GM13977 (cell line): Measurements from ENCODE around the gene TAS1R3.

Source experiments
- DNase-seq: peaks from one replicate; pipeline ENCODE4 v3.0.0; 2012; ENCODE audit warnings: low spot score
- in situ Hi-C: fragments of 300-500 bp; cut with MboI; formaldehyde crosslinking; loops from one replicate; pipeline ENCODE4 v1.12.0; 2022; ENCODE audit warnings: low sequenced_read_pairs, low pct_unique_long_range_greater_than_20kb, mixed read lengths, inconsistent platforms; ENCODE audit not compliant: unreplicated experiment
- TF ChIP-seq, protein P1 (sequence below): IDR thresholded peaks from 2 replicates; pipeline ENCODE4 v1.5.1; 2012; ENCODE audit warnings: mild to moderate bottlenecking, control low read depth; ENCODE audit not compliant: insufficient read depth; ENCODE audit errors: extremely low read depth, missing control alignments

Gene TAS1R3

DNA sequence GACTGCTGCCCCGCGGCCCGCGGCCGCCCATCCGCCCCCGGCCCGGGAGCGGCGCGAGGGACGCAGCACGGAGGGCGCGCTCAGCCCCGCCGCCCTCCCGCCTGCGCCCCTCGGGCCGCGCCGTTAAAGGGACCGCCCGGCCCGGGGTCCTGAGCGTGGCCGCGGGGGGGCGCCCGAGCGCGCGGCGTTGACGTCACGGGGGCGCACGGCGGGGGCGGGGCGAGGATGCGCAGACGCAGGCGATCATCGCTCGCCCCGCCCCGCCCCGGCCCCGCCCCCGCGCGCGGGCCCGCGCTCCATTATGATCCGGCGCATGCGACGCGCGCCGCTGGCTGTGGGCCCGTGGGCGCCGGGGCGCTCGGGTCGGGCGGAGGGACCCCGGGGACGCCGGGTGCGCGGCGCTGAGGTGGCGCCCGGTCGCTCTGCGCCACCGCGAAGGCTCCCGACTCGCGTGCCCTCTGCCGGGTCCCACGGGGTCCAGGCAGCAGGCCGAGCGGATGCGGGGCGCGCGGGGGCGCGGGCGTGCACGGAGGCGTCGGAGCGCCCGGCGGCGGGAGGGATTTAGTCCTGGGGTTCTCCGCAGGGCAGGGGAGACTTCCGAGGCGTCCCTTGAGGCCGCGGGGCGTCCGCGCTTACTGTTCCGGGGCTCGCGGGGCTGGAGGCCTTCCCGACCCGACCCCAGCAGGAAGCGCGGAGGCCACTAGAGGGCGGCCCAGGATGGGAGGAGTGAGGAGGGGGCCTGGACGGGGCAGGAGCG is 18.4 kb downstream of the TAS1R3 start, which contains the start of gene DVL1:
Gene DVL1, minus strand, starts transcription at position 163 of the 757 bp plus-strand sequence. CDS start 353 bp downstream, outside the sequence.
- peak; percentile 98 for DNase-seq
- TF ChIP-seq, protein P1, sequence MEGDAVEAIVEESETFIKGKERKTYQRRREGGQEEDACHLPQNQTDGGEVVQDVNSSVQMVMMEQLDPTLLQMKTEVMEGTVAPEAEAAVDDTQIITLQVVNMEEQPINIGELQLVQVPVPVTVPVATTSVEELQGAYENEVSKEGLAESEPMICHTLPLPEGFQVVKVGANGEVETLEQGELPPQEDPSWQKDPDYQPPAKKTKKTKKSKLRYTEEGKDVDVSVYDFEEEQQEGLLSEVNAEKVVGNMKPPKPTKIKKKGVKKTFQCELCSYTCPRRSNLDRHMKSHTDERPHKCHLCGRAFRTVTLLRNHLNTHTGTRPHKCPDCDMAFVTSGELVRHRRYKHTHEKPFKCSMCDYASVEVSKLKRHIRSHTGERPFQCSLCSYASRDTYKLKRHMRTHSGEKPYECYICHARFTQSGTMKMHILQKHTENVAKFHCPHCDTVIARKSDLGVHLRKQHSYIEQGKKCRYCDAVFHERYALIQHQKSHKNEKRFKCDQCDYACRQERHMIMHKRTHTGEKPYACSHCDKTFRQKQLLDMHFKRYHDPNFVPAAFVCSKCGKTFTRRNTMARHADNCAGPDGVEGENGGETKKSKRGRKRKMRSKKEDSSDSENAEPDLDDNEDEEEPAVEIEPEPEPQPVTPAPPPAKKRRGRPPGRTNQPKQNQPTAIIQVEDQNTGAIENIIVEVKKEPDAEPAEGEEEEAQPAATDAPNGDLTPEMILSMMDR = peak; percentile 71
- in situ Hi-C loops = no loop called here

DNA sequence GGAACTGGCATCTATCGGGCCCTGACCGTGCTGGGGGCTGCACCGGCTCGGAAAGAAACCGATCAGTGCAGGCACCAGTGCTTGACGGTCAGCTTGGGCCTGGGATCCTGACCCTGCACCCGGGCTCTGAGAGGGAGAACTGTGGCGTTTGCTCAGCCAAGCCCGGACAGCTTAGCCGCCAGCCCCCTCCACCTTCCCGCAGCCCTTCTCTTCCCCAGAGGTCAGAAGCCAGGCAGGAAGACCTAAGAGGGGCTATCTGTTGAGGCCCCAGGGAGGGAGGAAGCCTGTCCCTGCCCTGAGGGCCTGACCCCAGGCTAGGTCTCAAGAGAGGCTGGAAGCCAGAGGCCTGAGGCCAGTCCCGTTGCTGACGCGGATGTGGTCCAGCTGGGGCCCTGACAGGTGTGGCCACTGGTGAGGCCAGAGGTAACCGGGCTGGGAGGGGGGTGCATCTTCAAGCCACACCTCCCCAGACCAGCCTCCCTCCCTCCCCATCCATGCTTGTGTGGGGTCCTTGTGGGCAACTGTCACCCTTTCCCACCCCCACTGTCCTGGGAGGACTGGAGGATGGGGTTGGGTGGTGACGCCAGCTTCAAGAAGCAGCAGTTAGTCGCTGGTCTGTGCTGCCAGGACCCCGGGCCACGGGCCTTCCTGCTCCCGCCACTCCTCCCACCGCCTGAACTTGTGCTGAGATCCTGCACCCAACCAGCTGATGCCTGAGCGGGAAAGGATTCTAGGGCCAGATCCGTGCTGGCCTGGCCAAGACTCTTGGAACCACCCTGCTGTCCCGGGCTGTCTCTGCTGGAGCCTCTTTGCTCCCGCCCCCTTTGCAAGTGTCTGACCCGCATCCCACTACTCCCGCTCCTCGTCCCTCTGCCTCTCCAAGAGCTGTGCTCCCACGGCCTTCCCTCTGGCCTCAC is 20.7 kb downstream of the TAS1R3 start:
- TF ChIP-seq, protein P1 = no peak
- DNase-seq = no peak
- in situ Hi-C loops = no loop called here

DNA sequence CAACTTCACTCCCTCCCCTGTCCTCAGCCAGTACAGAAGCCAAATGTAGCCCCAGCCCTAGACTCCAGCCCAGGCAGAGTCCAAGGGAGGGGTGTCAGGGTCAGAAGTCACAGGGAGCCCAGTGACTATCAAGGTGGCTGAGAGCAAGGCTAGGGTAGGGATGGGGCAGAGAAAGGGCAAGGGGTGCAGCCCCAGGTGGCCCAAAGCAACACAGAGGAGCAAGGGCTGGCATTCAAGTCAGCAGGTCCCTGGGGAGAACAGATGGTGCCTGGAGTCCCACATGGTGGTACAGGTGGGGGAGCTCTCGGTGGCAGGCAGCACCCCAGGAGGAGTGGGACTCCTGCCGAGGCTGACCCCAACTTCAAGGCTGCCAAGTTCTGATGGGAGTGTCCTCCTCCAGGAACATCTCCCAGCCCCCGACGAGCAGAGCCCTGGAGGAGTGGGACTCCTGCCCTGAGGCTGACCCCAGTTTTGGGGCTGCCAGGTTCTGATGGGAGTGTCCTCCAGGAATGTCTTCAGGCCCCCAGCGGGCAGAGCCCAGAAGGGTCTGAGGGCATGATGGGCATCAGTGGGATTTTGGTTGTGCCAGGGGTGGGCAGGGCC is 21.8 kb downstream of the TAS1R3 start:
- in situ Hi-C loops = no loop called here
- DNase-seq = no peak
- TF ChIP-seq, protein P1 = no peak

DNA sequence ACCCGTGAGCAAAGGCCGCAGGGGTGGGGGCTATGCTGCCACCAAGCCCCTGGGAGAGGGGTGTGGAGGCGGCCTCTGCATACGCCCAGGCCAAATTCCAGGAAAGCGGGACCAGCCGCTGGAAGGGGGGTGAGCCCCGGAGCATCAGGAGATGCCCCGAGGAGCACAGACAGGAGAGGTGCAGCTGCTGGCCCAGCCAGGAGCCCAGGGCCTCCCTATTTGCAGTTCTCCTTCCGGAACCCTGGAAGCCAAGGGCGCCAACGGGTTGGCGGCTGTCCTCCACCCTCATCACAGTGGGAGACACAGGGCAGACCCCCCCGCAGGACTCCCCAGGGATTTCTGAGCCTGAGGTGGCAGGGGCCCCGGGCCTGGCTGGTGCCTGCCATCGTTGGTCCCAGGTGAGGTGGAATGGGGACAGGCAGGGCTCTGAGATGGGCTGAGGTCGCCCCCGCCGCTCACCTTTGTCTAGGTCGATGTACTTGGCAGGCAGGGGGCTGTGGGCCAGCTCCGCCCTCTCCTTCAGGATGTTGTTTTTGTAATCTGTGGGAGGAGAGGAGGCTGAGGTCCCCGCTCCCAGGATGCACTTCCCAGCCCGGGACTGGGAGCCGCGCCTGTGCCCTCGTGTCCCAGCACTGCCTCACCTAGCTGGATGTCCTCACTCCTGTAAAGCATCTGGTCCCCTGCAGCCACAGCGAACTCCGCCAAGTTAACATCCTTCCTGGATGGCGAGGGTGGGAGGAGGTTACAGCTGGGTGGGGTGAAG is 22.5 kb downstream of the TAS1R3 start:
- in situ Hi-C loops = no loop called here
- no peak for DNase-seq

DNA sequence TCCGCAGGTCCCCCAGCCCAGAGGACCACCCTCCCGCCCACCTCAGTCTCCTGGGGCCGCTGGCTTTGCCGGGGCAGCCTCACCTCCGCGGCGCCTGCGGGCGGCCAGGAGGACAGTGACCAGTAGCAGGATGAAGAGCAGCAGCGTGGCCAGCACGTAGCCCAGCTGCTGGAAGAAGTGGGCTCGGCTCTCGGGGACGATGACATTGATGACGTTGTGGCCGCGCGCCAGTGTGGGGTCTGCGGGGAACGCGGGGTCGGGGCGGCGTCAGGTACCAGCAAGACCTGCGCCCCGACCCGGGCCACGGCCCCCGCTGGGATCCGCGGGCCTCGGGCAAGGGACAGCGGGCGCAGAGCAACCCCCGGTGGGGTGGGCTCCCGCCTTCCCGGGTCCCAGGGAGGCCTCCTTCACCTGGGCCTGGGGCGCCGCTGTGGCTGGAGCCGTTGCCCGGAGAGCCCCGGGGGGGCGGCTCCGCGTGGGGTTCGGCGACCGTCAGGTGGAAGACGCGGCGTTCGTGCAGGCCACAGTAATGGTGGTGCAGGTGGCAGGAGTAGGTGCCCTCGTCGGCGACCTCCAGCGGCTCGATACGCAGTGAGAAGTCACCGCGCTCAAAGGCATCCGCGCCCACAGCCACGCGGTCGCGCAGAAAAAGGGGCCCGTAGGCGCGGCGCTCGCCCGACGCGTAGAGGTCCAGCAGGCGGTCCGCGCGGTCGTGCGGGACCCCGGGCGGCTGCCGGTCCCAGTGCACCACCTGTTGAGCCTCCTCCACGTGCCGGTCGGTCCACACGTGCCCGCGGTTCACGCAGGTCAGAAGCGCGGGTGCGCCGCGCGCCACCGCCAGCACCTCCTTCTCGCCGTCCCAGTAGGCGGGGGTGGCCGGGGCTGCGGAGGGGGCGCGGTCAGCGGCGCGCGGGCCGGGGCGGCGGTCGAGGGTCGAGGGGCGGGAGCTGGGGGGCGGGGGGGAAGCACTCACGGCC is 23.5 kb downstream of the TAS1R3 start:
- TF ChIP-seq, protein P1 = no peak
- no peak for DNase-seq
- in situ Hi-C loops = no loop called here

More for the DNA sequence above, 22.5 kb downstream of the TAS1R3 start:
- TF ChIP-seq, protein P1 = no peak
